A673 (cell line): ENCODE data around the gene AGXT2. TPM values are rescaled to one million over a fixed set of nuclear protein-coding genes. Genes with fewer than 3 reads are reported as not detected.

Experiments used
- BruUV-seq: library from RNA; stranded (reverse); fragments of 400-500 nt; replicated peaks from 2 replicates; lab custom pipeline; 2021; lab: Mats Ljungman, UMichigan
- CTCF ChIA-PET: fragments of 300-600 bp; sonication (Branson Sonifier 250); formaldehyde crosslinking; loops from one replicate; lab custom pipeline; 2022; ENCODE audit warnings: antibody characterized with exemption; lab: Charles Lee
- POLR2A ChIA-PET: fragments of 300-600 bp; sonication (Branson Sonifier 250); formaldehyde crosslinking; loops from one replicate; lab custom pipeline; 2022; ENCODE audit warnings: antibody characterized with exemption; ENCODE audit not compliant: low non-redundant PET; lab: Charles Lee
- DNase-seq: peaks from one replicate; pipeline ENCODE4 v3.0.0-alpha.2; 2015; ENCODE audit warnings: low spot score
- H3K27ac ChIP-seq: fragments of 200-600 bp; sonication (generic); 2 replicates; pipeline ENCODE4 v1.5.1; 2016; ENCODE audit warnings: mixed run types, low read depth, mild to moderate bottlenecking, mixed read lengths, antibody characterized with exemption, low read length; ENCODE audit not compliant: poor library complexity, severe bottlenecking
- H3K27me3 ChIP-seq: fragments of 200-600 bp; sonication (generic); replicated peaks from 2 replicates; pipeline ENCODE4 v1.6.1; 2017; ENCODE audit warnings: mixed run types, low read depth, mild to moderate bottlenecking, mixed read lengths, antibody characterized with exemption, low read length; ENCODE audit not compliant: insufficient read depth, poor library complexity
- H3K36me3 ChIP-seq: fragments of 200-600 bp; sonication (generic); 2 replicates; pipeline ENCODE4 v1.6.1; 2016; ENCODE audit warnings: mixed run types, mild to moderate bottlenecking, mixed read lengths, antibody characterized with exemption, low read length; ENCODE audit not compliant: insufficient read depth, poor library complexity, severe bottlenecking
- H3K4me1 ChIP-seq: fragments of 200-600 bp; sonication (generic); 2 replicates; pipeline ENCODE4 v1.6.1; 2017; ENCODE audit warnings: mixed run types, mild to moderate bottlenecking, mixed read lengths, antibody characterized with exemption, low read length; ENCODE audit not compliant: insufficient read depth, poor library complexity, severe bottlenecking
- H3K4me3 ChIP-seq: fragments of 200-600 bp; sonication (generic); 2 replicates; pipeline ENCODE4 v1.5.1; 2016; ENCODE audit warnings: low read depth, mixed run types, mild to moderate bottlenecking, mixed read lengths, low read length; ENCODE audit not compliant: poor library complexity, severe bottlenecking
- H3K9me3 ChIP-seq: fragments of 200-600 bp; sonication (generic); 2 replicates; pipeline ENCODE4 v1.6.1; 2016; ENCODE audit warnings: mixed run types, low read depth, mild to moderate bottlenecking, mixed read lengths, antibody characterized with exemption, low read length; ENCODE audit not compliant: poor library complexity, severe bottlenecking
- EZH2 ChIP-seq: fragments of 200-600 bp; sonication (generic); IDR thresholded peaks from 2 replicates; pipeline ENCODE4 v1.6.1; 2017; ENCODE audit warnings: borderline replicate concordance, low read depth, mild to moderate bottlenecking, mixed read lengths, antibody characterized with exemption, low read length; ENCODE audit not compliant: poor library complexity, severe bottlenecking
- intact Hi-C: fragments of 100-400 bp; cut with micrococcal nuclease; formaldehyde crosslinking; loops from one replicate; pipeline ENCODE4 v1.10.0; 2022; ENCODE audit not compliant: unreplicated experiment
- total RNA-seq: library from RNA; stranded (reverse); gene quantifications from 2 replicates; pipeline ENCODE4 v1.2.3, GENCODE V29; 2021
- TF ChIP-seq, protein P1 (sequence below): fragments of 300-800, 200-600 bp; sonication (generic); conservative IDR thresholded peaks from 2 replicates; pipeline ENCODE4 v1.5.1; 2017; ENCODE audit warnings: low read depth, mild to moderate bottlenecking, antibody characterized with exemption, low read length, moderate library complexity, mixed read lengths

Gene AGXT2
- total RNA-seq, 1 experiment from 2014 or later = not detected

DNA sequence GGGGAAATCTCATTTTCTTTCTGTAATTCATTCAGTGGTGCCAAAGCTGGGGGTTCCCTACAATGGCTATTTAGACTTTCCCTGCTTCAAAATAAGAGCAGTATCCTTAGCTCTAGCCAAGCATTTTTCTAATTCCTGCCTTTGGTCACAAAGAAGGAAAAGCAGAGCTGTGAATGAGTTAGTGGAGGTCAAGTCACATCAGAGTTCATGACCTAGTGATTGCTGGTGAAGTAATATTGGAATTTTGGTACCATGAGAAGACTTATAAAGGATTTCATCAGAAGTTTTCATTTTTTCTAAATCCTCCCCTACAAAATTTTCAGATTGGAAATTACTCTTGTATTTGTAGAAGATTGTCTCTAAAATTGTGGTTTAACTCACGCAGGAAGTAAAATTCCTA is 90.4 kb downstream of the AGXT2 start:
- POLR2A ChIA-PET = no interaction called here
- no peak overlapping the region for H3K27ac ChIP-seq

More for the DNA sequence above, 90.4 kb downstream of the AGXT2 start:
- TF ChIP-seq, protein P1, sequence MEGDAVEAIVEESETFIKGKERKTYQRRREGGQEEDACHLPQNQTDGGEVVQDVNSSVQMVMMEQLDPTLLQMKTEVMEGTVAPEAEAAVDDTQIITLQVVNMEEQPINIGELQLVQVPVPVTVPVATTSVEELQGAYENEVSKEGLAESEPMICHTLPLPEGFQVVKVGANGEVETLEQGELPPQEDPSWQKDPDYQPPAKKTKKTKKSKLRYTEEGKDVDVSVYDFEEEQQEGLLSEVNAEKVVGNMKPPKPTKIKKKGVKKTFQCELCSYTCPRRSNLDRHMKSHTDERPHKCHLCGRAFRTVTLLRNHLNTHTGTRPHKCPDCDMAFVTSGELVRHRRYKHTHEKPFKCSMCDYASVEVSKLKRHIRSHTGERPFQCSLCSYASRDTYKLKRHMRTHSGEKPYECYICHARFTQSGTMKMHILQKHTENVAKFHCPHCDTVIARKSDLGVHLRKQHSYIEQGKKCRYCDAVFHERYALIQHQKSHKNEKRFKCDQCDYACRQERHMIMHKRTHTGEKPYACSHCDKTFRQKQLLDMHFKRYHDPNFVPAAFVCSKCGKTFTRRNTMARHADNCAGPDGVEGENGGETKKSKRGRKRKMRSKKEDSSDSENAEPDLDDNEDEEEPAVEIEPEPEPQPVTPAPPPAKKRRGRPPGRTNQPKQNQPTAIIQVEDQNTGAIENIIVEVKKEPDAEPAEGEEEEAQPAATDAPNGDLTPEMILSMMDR = no peak
- TF ChIP-seq EZH2 = no peak
- H3K27me3 ChIP-seq = no peaks in the 10 kb centered on the region
- H3K36me3 ChIP-seq = peaks cover 16% of the 10 kb centered on the region
- H3K4me1 ChIP-seq = no peaks in the 10 kb centered on the region
- CTCF ChIA-PET = interaction anchor here (1.0 kb wide), 1 partner anchor 46 kb away, joined by 5 read pairs; no protein-coding TSS in a partner anchor
- no peaks in the 10 kb centered on the region for H3K9me3 ChIP-seq
- BruUV-seq = no TSS peak
- no peak overlapping the region for H3K4me3 ChIP-seq
- intact Hi-C loops = loop anchor here (5.0 kb wide), 1 partner anchor 45 kb away; no protein-coding TSS in a partner anchor
- DNase-seq = no peak

Other genes starting within 250 kb of the AGXT2 start
- 0.41 and 0.55 TPM in 2 replicates for gene TTC23L, start 208.8 kb downstream of the AGXT2 start, total RNA-seq
- 38.5 and 40.8 TPM in 2 replicates for gene RAD1, start 132.4 kb downstream of the AGXT2 start, total RNA-seq
- gene BRIX1, start 132.2 kb downstream of the AGXT2 start, total RNA-seq = 84.8 and 93.3 TPM in 2 replicates
- 48.7 and 55.0 TPM in 2 replicates for gene DNAJC21, start 118.4 kb downstream of the AGXT2 start, total RNA-seq
- gene PRLR, start 182.5 kb upstream of the AGXT2 start, total RNA-seq = 0.22 TPM in 1 of 2 replicates, not detected in the other